ENCODE data around the gene POLR3K.

- no peak for TF ChIP-seq CTCF (IDR thresholded peaks at IDR 0.05)
- no peak for TF ChIP-seq POLR2A (IDR thresholded peaks at IDR 0.05)
- TF ChIP-seq POLR2AphosphoS5 (IDR thresholded peaks at IDR 0.05) = no peak
Measured at GRCh38 chr16:62283-62967, 9.0 kb upstream of the POLR3K start.

Measured in upper lobe of left lung (tissue), 4 donors.